ENCODE data around the gene ACHE.
"Not testable (repeated sequence)": the region's sequence is repeated elsewhere in the genome, so short reads cannot be mapped to it uniquely, and the experiment has no call there.

ACHE gene
- long read RNA-seq, donor 1, partial matches to known transcripts: 0 of 1 reads
- long read RNA-seq, donor 1, other reads (novel, unspliced or antisense): 0 of 1 reads
- long read RNA-seq, donor 2, partial matches to known transcripts: 0 of 1 reads
- long read RNA-seq, donor 2, other reads (novel, unspliced or antisense): 0 of 1 reads
- long read RNA-seq, donor 3: 0 reads
- long read RNA-seq, donor 4, partial matches to known transcripts: 0 of 2 reads
- long read RNA-seq, donor 4, other reads (novel, unspliced or antisense): 0 of 2 reads
- long read RNA-seq, donor 5, partial matches to known transcripts: 0 of 1 reads
- long read RNA-seq, donor 5, other reads (novel, unspliced or antisense): 0 of 1 reads
- long read RNA-seq, donor 6: 0 reads
- long read RNA-seq, donor 7, partial matches to known transcripts: 0 of 1 reads
- long read RNA-seq, donor 7, other reads (novel, unspliced or antisense): 0 of 1 reads
- long read RNA-seq, donor 8, partial matches to known transcripts: 0 of 1 reads
- long read RNA-seq, donor 8, other reads (novel, unspliced or antisense): 0 of 1 reads

- no peak for DNase-seq
Measured at GRCh38 chr7:100895701-100895955, at the start of gene ACHE. TSS of gene ACHE (minus strand) at chr7:100895888. CDS start at chr7:100894232, 1,656 bp downstream.

DNA sequence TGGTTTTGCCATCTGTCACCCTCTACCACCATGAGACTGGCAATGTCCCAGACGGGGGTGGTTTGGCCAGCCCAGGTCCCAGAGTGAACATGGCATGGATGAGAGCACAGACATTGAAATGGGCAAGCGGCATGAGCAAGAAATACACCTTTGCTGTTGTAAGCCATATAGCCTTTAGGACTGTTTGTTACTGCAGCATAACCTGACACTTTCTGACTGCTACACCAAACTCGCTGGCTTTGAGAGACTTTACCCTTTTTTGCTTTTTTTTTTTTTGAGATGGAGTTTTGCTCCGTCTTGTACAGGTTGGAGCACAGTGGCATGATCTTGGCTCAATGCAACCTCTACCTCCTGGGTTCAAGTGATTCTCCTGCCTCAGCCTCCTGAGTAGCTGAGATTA, 48.5 kb upstream of the ACHE start:
- DNase-seq: no peak

DNA sequence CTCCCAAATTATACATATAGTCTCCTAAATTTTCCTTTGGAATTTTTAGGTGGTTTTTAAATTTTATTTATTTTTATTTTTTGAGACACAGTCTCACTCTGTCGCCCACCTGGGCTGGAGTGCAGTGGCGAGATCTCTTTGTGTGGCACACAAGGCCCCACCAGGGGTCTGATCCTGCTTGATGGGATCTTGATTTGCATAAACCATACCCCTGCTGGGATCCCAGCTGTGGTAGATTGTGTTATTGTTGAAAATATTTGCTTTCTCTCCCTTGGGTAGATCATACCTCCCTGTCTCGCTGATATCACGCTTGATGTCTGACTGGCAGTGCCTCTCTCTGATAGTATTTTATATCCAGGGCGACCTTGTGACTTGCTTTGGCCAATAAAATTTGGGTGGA, 48.0 kb upstream of the ACHE start:
- DNase-seq: no peak

- DNase-seq: no peak
Measured at GRCh38 chr7:100942045-100942774, 46.5 kb upstream of the ACHE start.

GRCh38 chr7:100936167-100936566, 40.5 kb upstream of the ACHE start:
- DNase-seq: not testable (repeated sequence)

GRCh38 chr7:100935381-100935780, 39.7 kb upstream of the ACHE start:
- not testable (repeated sequence) for DNase-seq

DNA sequence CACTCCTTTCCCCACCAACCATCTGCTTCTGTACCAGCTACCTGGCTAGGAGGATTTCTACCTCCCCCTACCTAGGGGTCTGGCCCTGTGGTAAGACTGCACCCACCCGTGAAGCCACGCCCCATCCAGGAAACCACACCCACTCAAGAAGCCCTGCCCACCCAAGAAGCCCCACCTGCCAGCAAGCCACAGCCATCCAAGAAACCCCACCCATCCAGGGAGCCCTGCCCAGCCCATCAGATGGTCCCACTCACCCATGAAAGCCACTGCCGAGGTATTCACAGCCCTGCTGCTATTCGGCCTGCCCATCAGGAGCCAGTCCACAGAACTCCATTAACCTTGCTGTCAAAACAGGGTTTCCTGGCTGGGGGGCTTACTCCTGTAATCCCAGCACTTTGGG, 38.0 kb upstream of the ACHE start:
- no peak for DNase-seq

GRCh38 chr7:100929808-100930174, 34.1 kb upstream of the ACHE start:
- DNase-seq: no peak

GRCh38 chr7:100923616-100924015, 27.9 kb upstream of the ACHE start:
- DNase-seq: not testable (repeated sequence)

DNA sequence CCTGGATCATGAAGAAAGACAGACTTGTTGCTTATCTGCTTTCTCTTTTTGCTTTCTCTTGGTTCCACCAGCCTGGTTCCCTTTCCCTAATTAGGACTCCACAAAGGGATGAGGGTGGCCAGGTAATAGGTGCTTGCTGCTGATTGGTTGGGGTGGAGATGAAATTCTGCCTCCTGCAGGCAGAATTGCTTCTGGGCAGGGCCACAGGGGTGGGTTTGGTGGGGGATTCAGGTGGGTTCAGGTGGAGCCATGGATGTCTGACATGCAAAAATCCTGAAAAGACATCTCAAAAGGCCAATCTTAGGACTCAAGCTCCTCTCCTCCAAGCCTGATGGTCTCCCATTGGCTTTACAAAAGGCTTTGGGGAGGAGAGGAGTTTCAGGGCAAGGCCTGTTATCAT, 25.4 kb upstream of the ACHE start:
- no peak for DNase-seq

GRCh38 chr7:100919779-100920437, 24.2 kb upstream of the ACHE start:
- not testable (repeated sequence) for DNase-seq

- DNase-seq: not testable (repeated sequence)
Measured at GRCh38 chr7:100919335-100919734, 23.6 kb upstream of the ACHE start.

- DNase-seq: no peak
Measured at GRCh38 chr7:100914879-100915447, 19.3 kb upstream of the ACHE start.

DNA sequence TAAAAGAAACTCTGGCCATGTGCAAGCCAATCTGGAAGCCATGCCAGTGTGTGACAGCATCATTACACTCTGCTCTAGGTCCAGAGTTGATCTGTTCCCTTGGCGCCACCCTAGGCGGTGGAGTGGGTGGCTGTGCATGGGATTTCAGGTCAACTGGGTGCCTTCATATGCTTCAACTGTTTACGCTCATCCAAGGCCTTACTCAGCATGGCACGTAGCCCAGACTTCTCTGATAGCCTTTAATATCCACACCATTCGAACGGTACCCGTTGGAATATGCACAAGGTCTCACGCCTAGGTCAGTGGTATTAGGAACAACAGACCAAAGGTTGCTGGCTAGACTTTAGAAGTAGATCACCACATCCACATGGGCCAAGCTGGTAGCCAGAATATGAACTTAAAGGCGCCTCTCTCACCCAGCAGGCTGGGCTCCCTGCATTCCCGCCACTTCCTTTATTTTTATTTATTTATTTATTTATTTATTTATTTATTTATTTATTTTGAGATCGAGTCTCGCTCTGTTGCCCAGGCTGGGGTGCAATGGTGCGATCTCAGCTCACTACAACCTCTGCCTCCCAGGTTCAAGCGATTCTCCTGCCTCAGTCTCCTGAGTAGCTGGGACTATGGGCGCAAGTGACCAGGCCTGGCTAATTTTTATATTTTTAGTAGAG, 18.7 kb upstream of the ACHE start:
- no peak for DNase-seq

DNA sequence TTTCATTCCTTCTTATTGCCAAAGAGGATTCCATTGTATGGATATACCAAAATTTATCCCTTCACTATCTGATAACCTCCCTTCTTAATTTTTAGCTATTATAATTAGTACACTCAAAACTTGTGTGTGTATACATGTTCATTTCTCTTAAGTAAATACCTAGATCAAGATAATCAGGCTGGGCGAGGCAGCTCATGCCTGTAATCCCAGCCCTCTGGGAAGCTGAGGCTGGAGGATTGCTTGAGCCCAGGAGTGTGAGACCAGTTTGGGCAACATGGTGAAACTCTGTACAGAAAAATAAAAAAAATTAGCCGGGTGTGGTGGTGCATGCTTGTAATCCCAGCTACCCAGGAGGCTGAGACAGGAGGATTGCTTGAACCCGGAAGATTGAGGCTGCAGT, 15.8 kb upstream of the ACHE start:
- no peak for DNase-seq

DNA sequence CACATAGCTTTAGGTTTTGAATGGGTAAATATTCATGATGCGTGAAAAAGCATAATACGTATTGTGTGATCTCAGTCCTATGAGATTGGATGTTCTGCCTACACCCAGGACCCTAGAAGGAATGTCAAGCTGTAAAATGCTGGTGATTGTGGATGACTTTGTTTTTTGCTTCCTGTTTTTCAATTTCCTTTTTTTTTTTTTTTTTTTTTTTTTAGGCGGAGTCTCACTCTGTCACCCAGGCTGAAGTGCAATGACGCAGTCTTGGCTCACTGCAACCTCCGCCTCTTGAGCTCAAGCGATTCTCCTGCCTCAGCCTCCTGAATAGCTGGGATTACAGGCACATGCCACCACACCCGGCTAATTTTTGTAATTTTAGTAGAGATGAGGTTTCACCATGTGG, 14.8 kb upstream of the ACHE start:
- not testable (repeated sequence) for DNase-seq

DNA sequence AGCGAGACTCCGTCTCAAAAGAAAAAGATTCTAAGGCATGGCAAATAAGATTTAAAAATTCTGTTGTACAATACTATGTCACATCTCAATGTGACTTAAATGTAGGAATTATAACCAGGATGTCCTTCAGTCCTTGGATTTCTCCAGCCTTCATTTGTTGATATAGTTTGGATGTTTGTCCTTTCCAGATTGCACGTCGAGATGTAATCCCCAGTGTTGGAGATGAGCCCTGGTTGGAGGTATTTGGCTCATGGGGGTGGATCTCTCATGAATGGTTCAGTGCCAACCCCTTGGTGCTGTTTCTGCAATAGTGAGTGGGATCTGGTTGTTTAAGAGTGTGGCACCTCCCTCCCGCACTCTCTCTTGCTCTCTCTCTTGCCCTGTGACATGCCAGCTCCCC, 12.8 kb upstream of the ACHE start:
- no peak for DNase-seq

- DNase-seq: no peak
Measured at GRCh38 chr7:100902638-100903037, 7.0 kb upstream of the ACHE start.

- no peak for DNase-seq
Measured at GRCh38 chr7:100901921-100902332, 6.2 kb upstream of the ACHE start.

- DNase-seq: no peak
Measured at GRCh38 chr7:100900978-100901377, 5.3 kb upstream of the ACHE start.

DNA sequence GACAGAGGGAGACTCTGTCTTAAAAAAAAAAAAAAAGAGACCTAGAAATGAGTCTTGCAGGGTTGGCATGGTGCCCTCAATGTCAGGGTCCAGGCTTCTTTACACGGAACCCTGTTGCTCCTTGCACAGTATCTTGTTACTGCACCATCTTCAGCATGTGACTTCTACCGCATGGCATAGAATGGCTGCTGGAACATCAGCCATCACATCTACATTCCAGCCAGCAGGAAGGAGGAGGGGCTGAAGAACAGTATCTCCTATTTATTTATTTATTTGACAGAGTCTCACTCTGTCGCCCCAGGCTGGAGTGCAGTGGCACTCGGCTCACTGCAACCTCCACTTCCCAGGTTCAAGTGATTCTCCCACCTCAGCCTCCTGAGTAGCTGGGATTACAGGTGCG, 3.7 kb upstream of the ACHE start:
- no peak for DNase-seq

- no peak for DNase-seq
Measured at GRCh38 chr7:100897772-100898454, 2.2 kb upstream of the ACHE start.
